GM18951 (cell line): ENCODE measurements around the gene RTN4IP1.
"Not testable (repeated sequence)": the region's sequence is repeated elsewhere in the genome, so short reads cannot be mapped to it uniquely, and the experiment has no call there.

Source experiments
- POLR2A ChIP-seq: IDR thresholded peaks from 4 replicates; pipeline ENCODE4 v1.6.1; 2011; ENCODE audit warnings: mild to moderate bottlenecking; ENCODE audit not compliant: insufficient read length, insufficient read depth; ENCODE audit errors: extremely low read depth
- in situ Hi-C: fragments of 300-500 bp; cut with MboI; formaldehyde crosslinking; loops from one replicate; pipeline ENCODE4 v1.12.0; 2022; ENCODE audit warnings: low sequenced_read_pairs, mixed read lengths, inconsistent platforms; ENCODE audit not compliant: unreplicated experiment

RTN4IP1 gene

GRCh38 chr6:106639812-106640211 is 10.5 kb upstream of the RTN4IP1 start:
- in situ Hi-C loops = no loop called here
- TF ChIP-seq POLR2A = no peak

DNA sequence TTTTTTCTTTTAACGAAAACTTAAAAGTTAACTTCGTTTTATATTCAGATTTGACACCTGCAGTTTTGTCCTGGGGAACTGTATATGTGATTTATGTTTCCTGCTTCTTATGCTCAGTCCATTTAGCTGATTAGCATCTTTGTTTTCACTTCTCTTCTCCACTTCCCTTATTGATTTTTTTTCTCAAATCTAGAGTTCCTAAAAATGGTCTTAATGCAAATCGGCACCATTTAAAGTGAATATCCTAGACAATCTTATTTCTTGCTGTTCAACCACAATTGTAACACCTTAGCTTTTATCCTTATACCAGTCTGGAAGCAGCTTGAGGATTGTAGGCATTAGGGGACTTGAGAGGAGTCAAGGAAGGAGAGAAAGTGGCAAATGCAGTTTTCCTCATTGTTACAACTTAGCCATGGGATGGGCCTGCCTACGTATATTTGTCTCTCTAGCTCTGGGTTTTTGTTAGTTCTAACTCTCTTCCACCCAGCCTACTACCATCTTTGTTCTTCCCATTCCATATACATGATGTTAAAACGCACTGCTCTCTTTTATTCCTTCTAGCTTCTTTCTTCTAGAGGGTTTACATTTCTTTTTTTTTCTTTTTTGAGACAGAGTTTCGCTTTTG is 8.5 kb upstream of the RTN4IP1 start:
- TF ChIP-seq POLR2A = no peak
- in situ Hi-C loops = no loop called here

DNA sequence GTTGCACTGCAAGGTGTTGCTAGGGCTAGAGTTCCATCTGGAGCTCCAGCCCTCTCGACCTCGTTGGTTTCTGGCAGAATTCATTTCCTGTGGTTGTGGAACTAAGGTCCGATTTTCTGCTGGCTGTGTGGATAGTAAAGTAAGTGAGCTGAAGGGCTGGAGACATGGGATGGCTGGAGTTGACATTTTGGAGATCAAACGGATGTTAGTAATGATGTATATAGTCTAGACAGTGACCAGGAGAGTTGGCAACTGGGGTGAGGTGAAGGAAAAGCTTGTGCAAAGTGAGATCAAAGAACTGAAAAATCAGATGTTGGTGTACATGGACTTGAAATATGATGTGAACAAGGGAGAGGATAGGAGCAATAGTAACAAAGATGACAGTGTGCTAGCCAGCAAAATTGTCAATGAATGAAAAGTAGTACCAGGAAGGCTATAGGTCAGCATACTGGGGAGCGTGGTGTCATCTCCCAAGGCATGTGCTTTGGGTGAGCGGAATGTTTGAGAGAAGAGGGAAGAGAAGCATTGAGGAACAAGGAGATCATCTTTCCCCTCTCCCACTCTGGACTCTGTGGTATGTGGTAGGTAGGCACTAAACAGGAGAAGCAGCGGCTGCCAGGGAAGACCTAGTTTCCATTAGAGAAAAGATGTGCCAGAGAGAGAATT is 7.9 kb upstream of the RTN4IP1 start:
- no peak for TF ChIP-seq POLR2A
- in situ Hi-C loops = no loop called here

GRCh38 chr6:106634565-106634964 is 5.3 kb upstream of the RTN4IP1 start:
- no peak for TF ChIP-seq POLR2A

GRCh38 chr6:106631346-106631745 is 2.0 kb upstream of the RTN4IP1 start:
- no peak for TF ChIP-seq POLR2A
- in situ Hi-C loops = no loop called here

More at GRCh38 chr6:106634565-106634964, 5.3 kb upstream of the RTN4IP1 start:
- in situ Hi-C loops = no loop called here

DNA sequence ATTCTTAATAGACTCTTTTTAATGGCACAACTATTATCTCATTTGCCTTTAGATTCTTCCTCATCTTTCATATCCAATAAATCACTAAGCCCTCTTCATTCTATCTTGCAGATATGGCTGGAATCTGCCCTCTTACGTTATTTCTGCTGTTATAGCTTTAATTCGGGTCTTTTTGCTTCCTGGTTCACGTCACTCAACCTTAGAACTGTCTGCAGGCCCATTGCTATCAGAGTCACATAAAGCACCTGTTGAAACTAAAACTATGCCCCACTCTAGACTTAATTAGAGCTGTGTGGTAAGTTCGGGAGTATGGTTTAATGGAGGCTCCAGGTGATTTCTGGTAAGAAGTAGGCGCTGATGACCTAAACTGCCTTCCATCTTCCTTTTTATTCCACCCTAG is 1.1 kb upstream of the RTN4IP1 start:
- no peak for TF ChIP-seq POLR2A
- in situ Hi-C loops = no loop called here

GRCh38 chr6:106629859-106630163 is 513 bp upstream of the RTN4IP1 start:
- in situ Hi-C loops = no loop called here
- no peak for TF ChIP-seq POLR2A

GRCh38 chr6:106628658-106629102 is 618 bp downstream of the RTN4IP1 start:
- in situ Hi-C loops = no loop called here
- TF ChIP-seq POLR2A = no peak

DNA sequence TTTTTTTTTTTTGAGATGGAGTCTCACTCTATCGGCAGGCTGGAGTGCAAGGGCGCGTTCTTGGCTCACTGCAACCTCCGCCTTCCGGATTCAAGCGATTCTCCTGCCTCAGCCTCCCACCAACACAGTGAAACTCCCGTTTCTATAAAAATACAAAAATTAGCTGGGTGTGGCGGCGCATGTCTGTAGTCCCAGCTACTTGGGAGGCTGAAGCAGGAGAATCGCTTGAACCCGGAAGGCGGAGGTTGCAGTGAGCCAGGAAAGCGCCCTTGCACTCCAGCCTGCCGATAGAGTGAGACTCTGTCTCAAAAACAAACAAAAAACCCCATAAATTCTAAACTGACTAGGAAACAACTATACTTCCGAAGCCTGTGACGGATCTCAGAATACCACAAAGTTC is 1.5 kb downstream of the RTN4IP1 start:
- in situ Hi-C loops = not testable (repeated sequence)

DNA sequence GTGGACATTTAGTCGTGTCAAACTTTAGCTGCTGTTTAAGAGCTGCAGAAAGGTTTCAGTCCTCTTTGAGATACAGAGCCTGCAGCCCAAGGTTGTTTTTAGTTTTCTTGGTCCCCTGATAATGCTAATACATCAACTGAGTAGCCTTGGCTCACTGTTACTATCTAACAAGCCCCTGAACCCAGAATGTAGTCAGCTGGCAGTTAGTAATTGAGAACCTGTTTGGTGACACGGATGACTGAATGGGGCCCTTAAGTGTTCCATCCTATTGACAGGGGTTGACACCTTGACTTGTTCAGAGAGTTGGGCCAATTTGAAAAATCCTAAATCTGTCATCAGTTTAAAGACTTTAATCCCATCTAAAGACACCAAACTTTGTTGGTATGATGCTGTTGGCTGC is 2.8 kb downstream of the RTN4IP1 start:
- in situ Hi-C loops = no loop called here
- no peak for TF ChIP-seq POLR2A

DNA sequence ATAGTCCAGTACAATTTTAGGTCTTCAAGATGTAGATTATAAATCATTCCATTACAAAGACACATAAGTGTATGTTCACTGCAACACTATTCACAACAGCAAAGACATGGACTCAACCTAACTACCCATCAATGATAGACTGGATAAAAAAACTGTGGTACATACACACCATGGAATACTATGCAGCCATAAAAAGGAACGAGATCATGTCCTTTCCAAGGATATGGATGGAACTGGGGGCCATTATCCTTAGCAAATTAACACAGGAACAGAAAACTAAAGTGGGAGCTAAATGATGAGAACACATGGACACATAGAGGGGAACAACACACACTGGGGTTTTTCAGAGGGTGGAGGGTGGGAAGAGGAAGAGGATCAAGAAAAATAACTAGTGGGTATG is 6.3 kb downstream of the RTN4IP1 start:
- TF ChIP-seq POLR2A = no peak
- in situ Hi-C loops = no loop called here

DNA sequence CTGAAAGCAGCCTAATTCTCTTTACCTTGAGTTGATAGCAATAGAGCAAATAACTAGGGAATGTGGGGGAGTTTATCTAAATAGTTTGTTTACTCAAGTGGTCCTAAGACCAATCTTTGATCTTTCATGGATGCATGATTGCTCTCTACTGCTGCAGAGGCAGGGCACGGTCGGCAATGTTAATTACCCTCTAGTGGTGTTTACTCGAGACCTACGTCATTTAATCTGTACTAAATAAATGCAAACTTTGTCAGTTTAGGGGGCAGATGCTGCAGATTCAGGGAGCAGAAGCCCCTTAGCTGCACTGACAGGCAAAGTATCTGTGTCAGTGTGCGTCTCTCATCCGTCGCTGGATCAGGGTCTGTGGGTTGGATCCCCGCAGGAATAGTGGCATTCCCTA is 6.9 kb downstream of the RTN4IP1 start:
- in situ Hi-C loops = no loop called here
- no peak for TF ChIP-seq POLR2A

GRCh38 chr6:106620931-106621672 is 8.2 kb downstream of the RTN4IP1 start:
- no peak for TF ChIP-seq POLR2A
- in situ Hi-C loops = no loop called here

GRCh38 chr6:106619223-106619622 is 10.1 kb downstream of the RTN4IP1 start:
- TF ChIP-seq POLR2A = no peak
- in situ Hi-C loops = no loop called here

- no peak for TF ChIP-seq POLR2A
- in situ Hi-C loops = no loop called here
Measured at GRCh38 chr6:106618324-106618723, 11.0 kb downstream of the RTN4IP1 start.
